Superior temporal gyrus (tissue), 1 donor: ENCODE data around the gene HOXA6.
A peak's percentile ranks its signal among the peaks of the same experiment; 100 is the strongest.

Experiments used
- DNase-seq: peaks from one replicate; pipeline ENCODE4 v3.0.0-alpha.2; 2016; ENCODE audit errors: extremely low spot score

HOXA6 gene

GRCh38 chr7:27184337-27185012 is 36.9 kb upstream of the HOXA6 start:
- no peak for DNase-seq

DNA sequence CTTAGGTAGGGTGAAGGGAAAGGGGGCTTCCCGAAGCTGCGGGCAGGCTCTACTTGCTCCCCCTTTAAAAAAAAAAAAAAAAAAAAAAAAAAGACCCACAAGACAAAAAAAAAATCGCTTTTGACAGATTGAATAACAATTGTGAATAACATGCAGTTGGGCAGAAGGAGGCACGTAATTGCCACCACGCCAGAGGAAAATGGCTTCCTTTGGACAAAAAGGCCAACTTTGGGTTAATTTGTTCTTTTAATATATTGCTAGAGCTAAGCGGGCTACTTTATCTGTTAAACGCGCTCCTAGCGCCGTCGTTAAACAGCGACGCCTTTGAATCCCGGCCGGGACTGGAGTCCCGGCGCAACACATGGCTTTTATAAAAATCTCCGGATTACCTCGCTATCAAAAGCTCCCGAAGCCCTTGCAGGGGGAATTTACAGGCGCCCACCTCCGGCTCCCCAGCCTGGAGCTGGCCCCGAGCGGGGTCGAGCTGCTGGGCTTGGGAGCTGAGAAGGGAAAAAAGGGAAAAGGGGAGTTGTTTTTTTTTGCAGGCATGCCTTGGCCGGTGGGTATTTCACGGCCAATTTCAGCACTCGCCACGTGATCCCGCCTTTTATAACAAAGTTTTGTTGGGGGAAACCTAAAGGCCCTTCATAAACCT is 36.2 kb upstream of the HOXA6 start:
- no peak for DNase-seq

- DNase-seq = no peak
Measured at GRCh38 chr7:27182861-27183681, 35.5 kb upstream of the HOXA6 start.

DNA sequence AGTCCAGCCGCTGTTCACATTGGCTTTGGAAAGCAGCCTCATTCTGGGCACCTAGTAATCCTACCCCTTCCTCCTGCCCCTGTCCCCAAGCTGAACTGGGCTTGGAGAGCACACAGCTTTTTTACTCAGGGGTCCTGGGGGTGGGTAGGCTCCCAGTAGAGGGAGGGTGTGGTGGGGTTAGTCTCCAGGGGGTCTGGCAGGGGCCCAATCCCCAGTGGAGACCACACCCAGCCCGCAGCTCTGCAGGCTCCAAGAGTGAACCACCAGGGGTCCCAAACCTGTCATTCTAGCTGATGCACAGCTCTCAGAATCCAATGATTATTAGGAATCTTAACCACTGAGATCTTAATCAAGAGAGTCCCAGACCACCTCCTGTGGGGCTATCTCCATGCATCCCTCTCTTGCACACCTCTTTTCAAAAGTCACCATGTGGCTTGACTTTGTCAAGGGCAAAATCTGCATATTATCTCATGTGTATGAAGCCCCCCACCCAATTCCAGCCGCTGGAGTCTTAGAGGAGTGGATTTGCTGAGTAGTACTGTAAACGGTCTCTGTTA is 34.8 kb upstream of the HOXA6 start:
- DNase-seq = no peak

- DNase-seq = no peak
Measured at GRCh38 chr7:27181795-27182275, 34.3 kb upstream of the HOXA6 start.

GRCh38 chr7:27180431-27181420 is 33.2 kb upstream of the HOXA6 start:
- no peak for DNase-seq

GRCh38 chr7:27179503-27180430 is 32.2 kb upstream of the HOXA6 start:
- peak; percentile 19 for DNase-seq

- no peak for DNase-seq
Measured at GRCh38 chr7:27179030-27179429, 31.5 kb upstream of the HOXA6 start.

DNA sequence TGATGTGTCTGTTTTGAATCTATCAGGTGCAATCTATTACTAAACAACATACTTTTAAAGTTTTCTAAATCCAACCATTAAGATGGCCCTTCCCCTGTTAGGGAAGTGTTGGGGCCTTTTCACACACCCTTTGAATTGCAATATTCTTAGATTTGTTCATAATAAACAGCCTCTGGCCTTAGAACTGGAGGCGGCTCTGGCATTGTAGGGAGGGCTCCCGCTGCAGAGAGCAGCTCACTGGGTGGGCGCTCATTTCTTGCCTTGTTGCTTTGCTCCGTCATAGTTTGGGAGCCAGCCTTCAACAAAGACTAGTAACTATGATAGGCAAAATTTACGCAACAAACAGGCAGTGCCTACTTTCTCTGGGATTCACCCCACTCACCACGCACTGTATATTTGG is 30.8 kb upstream of the HOXA6 start:
- DNase-seq = no peak

- DNase-seq = no peak
Measured at GRCh38 chr7:27177795-27178320, 30.3 kb upstream of the HOXA6 start.

DNA sequence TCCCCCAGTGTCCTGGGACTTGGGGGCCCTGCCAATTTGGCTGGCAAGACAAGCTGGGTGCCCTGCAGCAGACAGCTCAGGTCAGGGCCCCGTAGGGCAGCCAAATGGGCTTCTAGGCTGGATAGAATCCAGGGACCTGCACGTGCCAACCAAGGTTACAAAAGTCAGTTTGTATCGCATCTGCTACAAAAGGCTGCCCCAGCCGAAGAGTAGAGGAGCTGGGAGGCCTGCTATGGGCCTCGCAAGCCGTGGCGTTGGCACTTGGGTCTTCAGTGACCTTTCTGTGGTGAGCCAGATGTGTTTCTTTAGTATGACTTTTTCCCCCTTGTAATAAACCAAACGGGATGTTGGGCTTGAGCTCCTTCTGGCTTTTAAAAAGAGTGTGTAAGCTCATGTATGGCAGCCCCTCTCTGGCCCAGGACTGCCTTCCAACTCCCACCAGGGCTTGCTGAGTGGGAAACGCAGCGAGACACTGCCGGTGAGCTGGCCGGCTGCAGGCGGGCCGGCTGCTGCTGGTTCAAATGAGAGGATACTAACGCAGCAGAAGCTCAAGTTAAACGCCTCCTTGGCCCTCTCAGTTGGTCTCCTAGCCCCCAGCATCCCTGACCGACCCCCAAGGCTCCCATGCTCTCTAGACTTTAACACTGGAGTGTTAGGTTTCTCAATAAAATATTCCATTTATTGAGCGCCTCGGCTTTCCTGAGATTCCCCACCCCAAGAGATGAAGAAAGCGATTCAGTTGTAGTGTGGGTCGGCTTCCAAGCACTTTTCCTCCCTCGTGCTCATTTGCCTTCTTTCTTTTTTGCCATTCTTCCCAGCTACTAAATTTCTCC is 29.6 kb upstream of the HOXA6 start:
- DNase-seq = no peak

GRCh38 chr7:27176524-27176845 is 28.9 kb upstream of the HOXA6 start:
- DNase-seq = no peak

- no peak for DNase-seq
Measured at GRCh38 chr7:27175626-27176523, 28.3 kb upstream of the HOXA6 start.

GRCh38 chr7:27174874-27175625 is 27.5 kb upstream of the HOXA6 start:
- no peak for DNase-seq

DNA sequence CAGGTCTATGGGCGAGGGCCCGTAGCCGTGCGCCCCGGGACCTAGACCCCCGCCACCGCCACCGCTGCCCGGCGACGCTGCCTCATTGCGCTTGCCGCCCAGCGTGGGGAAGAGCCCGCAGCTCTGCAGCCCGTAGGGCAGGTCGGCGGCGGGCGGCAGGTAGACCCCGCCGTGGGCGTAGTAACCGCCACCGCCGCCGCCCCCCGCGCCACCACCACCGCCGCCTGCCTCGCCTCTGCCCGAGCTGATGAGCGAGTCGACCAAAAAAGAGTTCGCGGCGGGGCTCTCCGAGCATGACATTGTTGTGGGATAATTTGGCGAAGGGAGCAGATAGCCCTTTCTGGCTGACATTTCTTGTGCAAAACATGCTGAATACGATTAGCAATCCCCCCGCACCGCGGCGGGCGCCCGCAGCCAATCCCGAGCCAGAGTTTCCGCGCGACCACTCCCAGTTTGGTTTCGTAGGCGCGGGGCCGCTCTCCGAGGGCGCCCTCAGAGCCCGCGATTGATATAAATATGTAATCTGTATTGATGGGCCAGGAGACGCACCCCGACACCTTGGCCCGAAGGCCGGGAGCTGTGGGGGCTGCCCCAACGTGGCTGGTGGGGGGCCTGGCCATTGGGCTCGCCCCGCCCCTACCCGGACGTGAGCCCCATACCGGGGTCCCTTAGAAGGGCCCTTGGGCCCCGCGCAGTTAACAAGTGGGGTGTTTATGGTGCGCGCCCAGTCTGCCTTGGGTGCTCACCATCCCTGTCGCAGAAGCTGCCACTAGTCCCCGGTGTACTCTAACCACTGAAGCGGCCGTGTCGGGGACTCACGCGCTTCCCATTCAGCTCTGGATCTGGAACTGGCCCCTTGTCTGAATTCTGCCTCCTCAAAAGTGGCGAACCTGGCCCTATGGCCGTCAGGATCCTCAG is 26.6 kb upstream of the HOXA6 start, which contains the start of gene HOXA10:
HOXA10 (minus strand) TSS at position 365 of the 918 bp plus-strand sequence; CDS start at position 351, 14 bp downstream.
- DNase-seq = no peak

GRCh38 chr7:27173511-27173955 is 26.0 kb upstream of the HOXA6 start:
- DNase-seq = no peak
